ENCODE data around the gene BEST4.
A peak's percentile ranks its signal among the peaks of the same experiment; 100 is the strongest.
"Not testable (repeated sequence)": the region's sequence is repeated elsewhere in the genome, so short reads cannot be mapped to it uniquely, and the experiment has no call there.

Gene BEST4

GRCh38 chr1:44819196-44819607 lies 31.2 kb upstream of the BEST4 start:
- Histone ChIP-seq H3K4me1 (ENCODE audit: control extremely low read depth in 1 of 4, control insufficient read depth in 4 of 4, insufficient read depth in 4 of 4, low read length in 3 of 4) (peaks cover 0 to 39% (median 25%) of the 10 kb centered on the region in 4 experiments), H3K36me3 (ENCODE audit: control insufficient read depth in 4 of 4, insufficient read depth in 4 of 4, low read length in 3 of 4) (no peaks in the 10 kb centered on the region), H3K27ac (ENCODE audit: insufficient read depth in 1 of 2, low read depth in 1 of 2, low read length in 2 of 2, poor library complexity in 1 of 2, severe bottlenecking in 2 of 2) (peak overlapping the region; percentile 100), H3K4me3 (ENCODE audit: control insufficient read depth in 1 of 7, extremely low read depth in 1 of 7, insufficient read depth in 4 of 7, low read depth in 2 of 7, low read length in 6 of 7) (peak overlapping the region in 6 of 7 experiments; percentile 62 to 93 (median 82)), H3K9me3 (ENCODE audit: control extremely low read depth in 1 of 5, control insufficient read depth in 4 of 5, insufficient read depth in 2 of 5, low read depth in 1 of 5, low read length in 4 of 5) (no peaks in the 10 kb centered on the region), H3K27me3 (replicated peaks in 2 of 5; ENCODE audit: control insufficient read depth in 4 of 5, insufficient read depth in 5 of 5, low read length in 4 of 5) (no peaks in the 10 kb centered on the region)
- DNase-seq = no peak
- POLR2A ChIA-PET = interaction anchor here (0.6 to 4.2 kb wide), 23 partner anchors 8 to 725 kb away, joined by 3 to 64 read pairs (median 6); partner anchors contain the start of genes BTBD19, DYNLT4, PLK3 and PTCH2
- under 1% methylated on average over 13 of the region's 13 CpGs for whole genome bisulfite sequencing (ENCODE audit: insufficient coverage)
- CTCF ChIA-PET = interaction anchor here (0.7 to 8.7 kb wide), 11 partner anchors 11 to 95 kb away, joined by 3 to 69 read pairs (median 6); partner anchors contain the start of genes BEST4, BTBD19, DYNLT4 and PLK3

GRCh38 chr1:44817771-44818495 lies 30.0 kb upstream of the BEST4 start:
- no peaks in the 10 kb centered on the region for H3K36me3 ChIP-seq (ENCODE audit: control insufficient read depth in 4 of 4, insufficient read depth in 4 of 4, low read length in 3 of 4)
- CTCF ChIA-PET = interaction anchor here (0.9 to 8.7 kb wide), 10 partner anchors 9 to 87 kb away, joined by 3 to 69 read pairs (median 6); partner anchors contain the start of genes BEST4, BTBD19, DYNLT4 and PLK3
- DNase-seq = no peak
- POLR2A ChIA-PET = interaction anchor here (1.1 to 4.2 kb wide), 7 partner anchors 9 to 97 kb away, joined by 4 to 64 read pairs (median 25); partner anchors contain the start of genes BTBD19, DYNLT4, PLK3 and RNU5D-1
- H3K27me3 ChIP-seq (replicated peaks in 2 of 5; ENCODE audit: control insufficient read depth in 4 of 5, insufficient read depth in 5 of 5, low read length in 4 of 5) = no peaks in the 10 kb centered on the region
- no peaks in the 10 kb centered on the region for H3K9me3 ChIP-seq (ENCODE audit: control extremely low read depth in 1 of 5, control insufficient read depth in 4 of 5, insufficient read depth in 2 of 5, low read depth in 1 of 5, low read length in 4 of 5)
- peaks cover 0 to 51% (median 34%) of the 10 kb centered on the region in 4 experiments for H3K4me1 ChIP-seq (ENCODE audit: control extremely low read depth in 1 of 4, control insufficient read depth in 4 of 4, insufficient read depth in 4 of 4, low read length in 3 of 4)
- no peak overlapping the region for H3K27ac ChIP-seq (ENCODE audit: insufficient read depth in 1 of 2, low read depth in 1 of 2, low read length in 2 of 2, poor library complexity in 1 of 2, severe bottlenecking in 2 of 2)
- 100% methylated on average over 4 of the region's 11 CpGs for WGBS (ENCODE audit: insufficient coverage)
- H3K4me3 ChIP-seq (ENCODE audit: control insufficient read depth in 1 of 7, extremely low read depth in 1 of 7, insufficient read depth in 4 of 7, low read depth in 2 of 7, low read length in 6 of 7) = no peak overlapping the region

GRCh38 chr1:44817307-44817706 lies 29.3 kb upstream of the BEST4 start:
- POLR2A ChIA-PET = interaction anchor here (1.1 to 4.2 kb wide), 2 partner anchors 17 to 96 kb away, joined by 4 to 59 read pairs; partner anchors contain the start of gene PLK3
- CTCF ChIA-PET = interaction anchor here (0.7 to 8.7 kb wide), 8 partner anchors 10 to 88 kb away, joined by 3 to 69 read pairs (median 6); partner anchors contain the start of genes BEST4, BTBD19, DYNLT4 and PLK3
- Histone ChIP-seq H3K27ac (ENCODE audit: insufficient read depth in 1 of 2, low read depth in 1 of 2, low read length in 2 of 2, poor library complexity in 1 of 2, severe bottlenecking in 2 of 2) (no peak overlapping the region), H3K27me3 (replicated peaks in 2 of 5; ENCODE audit: control insufficient read depth in 4 of 5, insufficient read depth in 5 of 5, low read length in 4 of 5) (no peaks in the 10 kb centered on the region), H3K9me3 (ENCODE audit: control extremely low read depth in 1 of 5, control insufficient read depth in 4 of 5, insufficient read depth in 2 of 5, low read depth in 1 of 5, low read length in 4 of 5) (no peaks in the 10 kb centered on the region), H3K4me1 (ENCODE audit: control extremely low read depth in 1 of 4, control insufficient read depth in 4 of 4, insufficient read depth in 4 of 4, low read length in 3 of 4) (peaks cover 0 to 49% (median 35%) of the 10 kb centered on the region in 4 experiments), H3K4me3 (ENCODE audit: control insufficient read depth in 1 of 7, extremely low read depth in 1 of 7, insufficient read depth in 4 of 7, low read depth in 2 of 7, low read length in 6 of 7) (no peak overlapping the region), H3K36me3 (ENCODE audit: control insufficient read depth in 4 of 4, insufficient read depth in 4 of 4, low read length in 3 of 4) (no peaks in the 10 kb centered on the region)
- 90% methylated on average over 2 of the region's 2 CpGs for WGBS (ENCODE audit: insufficient coverage)
- DNase-seq = no peak

- H3K9me3 ChIP-seq (ENCODE audit: control extremely low read depth in 1 of 5, control insufficient read depth in 4 of 5, insufficient read depth in 2 of 5, low read depth in 1 of 5, low read length in 4 of 5); H3K27me3 ChIP-seq (replicated peaks in 2 of 5; ENCODE audit: control insufficient read depth in 4 of 5, insufficient read depth in 5 of 5, low read length in 4 of 5); DNase-seq; H3K27ac ChIP-seq (ENCODE audit: insufficient read depth in 1 of 2, low read depth in 1 of 2, low read length in 2 of 2, poor library complexity in 1 of 2, severe bottlenecking in 2 of 2); H3K36me3 ChIP-seq (ENCODE audit: control insufficient read depth in 4 of 4, insufficient read depth in 4 of 4, low read length in 3 of 4); POLR2A ChIA-PET; H3K4me3 ChIP-seq (ENCODE audit: control insufficient read depth in 1 of 7, extremely low read depth in 1 of 7, insufficient read depth in 4 of 7, low read depth in 2 of 7, low read length in 6 of 7): not testable (repeated sequence)
- peaks cover 0 to 55% (median 39%) of the 10 kb centered on the region in 4 experiments for H3K4me1 ChIP-seq (ENCODE audit: control extremely low read depth in 1 of 4, control insufficient read depth in 4 of 4, insufficient read depth in 4 of 4, low read length in 3 of 4)
- WGBS (ENCODE audit: insufficient coverage) = 98% methylated on average over 7 of the region's 9 CpGs
- CTCF ChIA-PET = interaction anchor here (1.3 kb wide), 1 partner anchor 20 kb away, joined by 4 read pairs; no protein-coding TSS in a partner anchor
Measured at GRCh38 chr1:44815926-44816325, 28.0 kb upstream of the BEST4 start.

- ChIA-PET CTCF (interaction anchor here (0.8 to 2.4 kb wide), 5 partner anchors 8 to 91 kb away, joined by 3 to 7 read pairs (median 6); partner anchors contain the start of gene PLK3), POLR2A (interaction anchor here (1.0 to 2.0 kb wide), 5 partner anchors 12 to 82 kb away, joined by 3 to 13 read pairs (median 4); partner anchors contain the start of genes BEST4, PLK3 and RNU5D-1)
- H3K27ac ChIP-seq (ENCODE audit: insufficient read depth in 1 of 2, low read depth in 1 of 2, low read length in 2 of 2, poor library complexity in 1 of 2, severe bottlenecking in 2 of 2) = no peak overlapping the region
- H3K27me3 ChIP-seq (replicated peaks in 2 of 5; ENCODE audit: control insufficient read depth in 4 of 5, insufficient read depth in 5 of 5, low read length in 4 of 5) = no peaks in the 10 kb centered on the region
- DNase-seq = no peak
- H3K36me3 ChIP-seq (ENCODE audit: control insufficient read depth in 4 of 4, insufficient read depth in 4 of 4, low read length in 3 of 4) = no peaks in the 10 kb centered on the region
- WGBS (ENCODE audit: insufficient coverage) = 79% methylated on average over 45 of the region's 48 CpGs
- H3K4me3 ChIP-seq (ENCODE audit: control insufficient read depth in 1 of 7, extremely low read depth in 1 of 7, insufficient read depth in 4 of 7, low read depth in 2 of 7, low read length in 6 of 7) = peak overlapping the region in 5 of 7 experiments; percentile 4 to 85 (median 67)
- H3K9me3 ChIP-seq (ENCODE audit: control extremely low read depth in 1 of 5, control insufficient read depth in 4 of 5, insufficient read depth in 2 of 5, low read depth in 1 of 5, low read length in 4 of 5) = no peaks in the 10 kb centered on the region
- peaks cover 11 to 63% (median 51%) of the 10 kb centered on the region in 4 experiments for H3K4me1 ChIP-seq (ENCODE audit: control extremely low read depth in 1 of 4, control insufficient read depth in 4 of 4, insufficient read depth in 4 of 4, low read length in 3 of 4)
Measured at GRCh38 chr1:44812822-44813543, 25.0 kb upstream of the BEST4 start.

- ChIA-PET POLR2A (interaction anchor here (0.5 to 1.6 kb wide), 3 partner anchors 9 to 88 kb away, joined by 4 to 8 read pairs (median 6); partner anchors contain the start of gene PLK3), CTCF (interaction anchor here (1.1 to 7.8 kb wide), 2 partner anchors 23 to 90 kb away, joined by 3 to 43 read pairs; partner anchors contain the start of gene BEST4)
- DNase-seq = no peak
- Histone ChIP-seq H3K4me3 (ENCODE audit: control insufficient read depth in 1 of 7, extremely low read depth in 1 of 7, insufficient read depth in 4 of 7, low read depth in 2 of 7, low read length in 6 of 7) (no peak overlapping the region), H3K36me3 (ENCODE audit: control insufficient read depth in 4 of 4, insufficient read depth in 4 of 4, low read length in 3 of 4) (peaks cover 0 to 4% (median under 1%) of the 10 kb centered on the region in 4 experiments), H3K27me3 (replicated peaks in 2 of 5; ENCODE audit: control insufficient read depth in 4 of 5, insufficient read depth in 5 of 5, low read length in 4 of 5) (no peaks in the 10 kb centered on the region), H3K27ac (ENCODE audit: insufficient read depth in 1 of 2, low read depth in 1 of 2, low read length in 2 of 2, poor library complexity in 1 of 2, severe bottlenecking in 2 of 2) (no peak overlapping the region), H3K9me3 (ENCODE audit: control extremely low read depth in 1 of 5, control insufficient read depth in 4 of 5, insufficient read depth in 2 of 5, low read depth in 1 of 5, low read length in 4 of 5) (no peaks in the 10 kb centered on the region), H3K4me1 (ENCODE audit: control extremely low read depth in 1 of 4, control insufficient read depth in 4 of 4, insufficient read depth in 4 of 4, low read length in 3 of 4) (peaks cover 11 to 81% (median 69%) of the 10 kb centered on the region in 4 experiments)
- WGBS (ENCODE audit: insufficient coverage) = 80% methylated on average over 4 of the region's 8 CpGs
Measured at GRCh38 chr1:44811234-44811633, 23.3 kb upstream of the BEST4 start.
